PFSK-1 (cell line): ENCODE data around the gene HSD17B11.

Experiments used
- FOXP2 ChIP-seq: optimal IDR thresholded peaks from 2 replicates; pipeline ENCODE3; 2011; ENCODE audit warnings: borderline replicate concordance, control low read depth, inconsistent platforms; ENCODE audit not compliant: insufficient read depth; ENCODE audit errors: extremely low read length, extremely low read depth
- POLR2AphosphoS5 ChIP-seq: IDR thresholded peaks from 2 replicates; pipeline ENCODE4 v1.6.1; 2012; ENCODE audit warnings: low read depth, mild to moderate bottlenecking, control low read depth, low read length, moderate library complexity
- SIN3A ChIP-seq: IDR thresholded peaks from 2 replicates; pipeline ENCODE4 v1.6.1; 2012; ENCODE audit warnings: mild to moderate bottlenecking, low read length, moderate library complexity, borderline replicate concordance; ENCODE audit not compliant: insufficient read depth
- TAF1 ChIP-seq: IDR thresholded peaks from 2 replicates; pipeline ENCODE4 v1.6.1; 2012; ENCODE audit warnings: low read length, control low read depth, borderline replicate concordance; ENCODE audit not compliant: insufficient read depth
- TF ChIP-seq, protein P1 (sequence below), 2 experiments: IDR thresholded peaks; 2 replicates each; pipeline versions ENCODE4 v1.6.1 to v1.8.0; 2011 to 2012; ENCODE audit warnings: low read depth in 2 of 2, low read length in 2 of 2, control low read depth in 1 of 2, inconsistent platforms in 1 of 2, mild to moderate bottlenecking in 1 of 2, moderate library complexity in 1 of 2; ENCODE audit not compliant: insufficient read depth in 1 of 2

HSD17B11 gene

DNA sequence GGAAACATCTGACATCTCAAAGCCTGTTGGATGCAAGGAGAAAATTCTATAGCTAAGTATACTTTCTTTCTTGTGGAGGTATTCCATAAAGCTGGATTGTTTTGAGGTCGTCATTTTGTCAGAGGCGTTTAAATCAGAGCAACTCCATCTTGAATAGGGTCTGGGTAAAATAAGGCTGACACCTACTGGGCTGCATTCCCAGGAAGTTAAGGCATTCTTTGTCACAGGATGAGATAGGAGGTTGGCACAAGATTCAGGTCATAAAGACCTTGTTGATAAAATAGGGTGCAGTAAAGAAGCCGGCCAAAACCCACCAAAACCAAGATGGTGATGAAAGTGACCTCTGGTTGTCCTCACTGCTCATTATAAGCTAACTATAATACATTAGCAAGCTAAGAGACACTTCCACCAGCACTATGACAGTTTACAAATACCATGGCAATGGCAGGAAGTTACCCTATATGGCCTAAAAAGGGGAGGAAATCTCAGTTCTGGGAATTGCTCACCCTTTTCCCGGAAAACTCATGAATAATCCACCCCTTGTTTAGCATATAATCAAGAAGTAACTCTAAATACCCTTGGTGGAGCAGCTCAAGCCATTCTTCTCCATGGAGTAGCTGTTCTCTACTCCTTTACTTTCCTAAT is 80.2 kb downstream of the HSD17B11 start:
- TF ChIP-seq, protein P1, sequence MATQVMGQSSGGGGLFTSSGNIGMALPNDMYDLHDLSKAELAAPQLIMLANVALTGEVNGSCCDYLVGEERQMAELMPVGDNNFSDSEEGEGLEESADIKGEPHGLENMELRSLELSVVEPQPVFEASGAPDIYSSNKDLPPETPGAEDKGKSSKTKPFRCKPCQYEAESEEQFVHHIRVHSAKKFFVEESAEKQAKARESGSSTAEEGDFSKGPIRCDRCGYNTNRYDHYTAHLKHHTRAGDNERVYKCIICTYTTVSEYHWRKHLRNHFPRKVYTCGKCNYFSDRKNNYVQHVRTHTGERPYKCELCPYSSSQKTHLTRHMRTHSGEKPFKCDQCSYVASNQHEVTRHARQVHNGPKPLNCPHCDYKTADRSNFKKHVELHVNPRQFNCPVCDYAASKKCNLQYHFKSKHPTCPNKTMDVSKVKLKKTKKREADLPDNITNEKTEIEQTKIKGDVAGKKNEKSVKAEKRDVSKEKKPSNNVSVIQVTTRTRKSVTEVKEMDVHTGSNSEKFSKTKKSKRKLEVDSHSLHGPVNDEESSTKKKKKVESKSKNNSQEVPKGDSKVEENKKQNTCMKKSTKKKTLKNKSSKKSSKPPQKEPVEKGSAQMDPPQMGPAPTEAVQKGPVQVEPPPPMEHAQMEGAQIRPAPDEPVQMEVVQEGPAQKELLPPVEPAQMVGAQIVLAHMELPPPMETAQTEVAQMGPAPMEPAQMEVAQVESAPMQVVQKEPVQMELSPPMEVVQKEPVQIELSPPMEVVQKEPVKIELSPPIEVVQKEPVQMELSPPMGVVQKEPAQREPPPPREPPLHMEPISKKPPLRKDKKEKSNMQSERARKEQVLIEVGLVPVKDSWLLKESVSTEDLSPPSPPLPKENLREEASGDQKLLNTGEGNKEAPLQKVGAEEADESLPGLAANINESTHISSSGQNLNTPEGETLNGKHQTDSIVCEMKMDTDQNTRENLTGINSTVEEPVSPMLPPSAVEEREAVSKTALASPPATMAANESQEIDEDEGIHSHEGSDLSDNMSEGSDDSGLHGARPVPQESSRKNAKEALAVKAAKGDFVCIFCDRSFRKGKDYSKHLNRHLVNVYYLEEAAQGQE (IDR thresholded peaks at IDR 0.05; ENCODE audit: insufficient read depth in 1 of 2, low read depth in 2 of 2, low read length in 2 of 2) = no peak
- TF ChIP-seq SIN3A (no peak), FOXP2 (no peak), TAF1 (no peak), POLR2AphosphoS5 (no peak)

DNA sequence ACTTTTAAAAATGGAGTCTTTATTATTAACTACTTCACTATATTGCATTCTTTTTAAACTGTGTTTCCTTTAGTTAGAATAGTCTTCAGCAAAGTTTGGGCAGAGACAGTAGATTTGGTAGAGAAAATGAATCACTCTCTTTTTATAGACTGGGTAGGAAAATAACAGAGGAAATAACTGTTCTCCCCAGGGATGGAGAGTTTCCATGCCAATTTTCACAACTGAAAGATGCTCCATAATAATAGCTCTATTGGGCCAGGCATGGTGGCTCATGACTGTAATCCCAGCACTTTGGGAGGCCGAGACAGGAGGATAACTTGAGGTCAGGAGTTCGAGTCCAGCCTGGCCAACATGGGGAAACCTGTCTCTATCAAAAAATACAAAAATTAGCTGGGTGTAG is 81.4 kb downstream of the HSD17B11 start:
- TF ChIP-seq FOXP2 (no peak), TAF1 (no peak), SIN3A (no peak), POLR2AphosphoS5 (no peak)
- TF ChIP-seq, protein P1 (IDR thresholded peaks at IDR 0.05; ENCODE audit: insufficient read depth in 1 of 2, low read depth in 2 of 2, low read length in 2 of 2) = no peak

DNA sequence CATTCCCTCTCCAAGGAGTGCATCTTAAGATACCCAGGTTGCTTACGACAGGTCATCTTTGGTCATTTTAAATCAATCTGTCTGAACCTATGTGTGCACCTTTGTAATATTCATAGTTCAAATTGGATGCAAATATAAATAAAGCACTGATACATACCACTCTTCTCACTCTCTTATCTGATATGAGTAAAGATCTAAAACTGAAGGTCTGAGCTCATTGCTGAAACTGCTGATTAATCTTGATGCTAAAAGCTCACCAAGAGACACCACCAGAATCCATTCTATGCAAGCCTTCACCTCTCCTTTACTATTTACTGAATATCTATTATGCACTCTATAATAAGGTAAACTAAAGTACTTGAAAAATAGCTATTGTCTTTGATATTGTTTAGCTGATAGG is 84.9 kb downstream of the HSD17B11 start:
- TF ChIP-seq, protein P1 (IDR thresholded peaks at IDR 0.05; ENCODE audit: insufficient read depth in 1 of 2, low read depth in 2 of 2, low read length in 2 of 2) = no peak
- TF ChIP-seq POLR2AphosphoS5 (no peak), FOXP2 (no peak), SIN3A (no peak), TAF1 (no peak)

DNA sequence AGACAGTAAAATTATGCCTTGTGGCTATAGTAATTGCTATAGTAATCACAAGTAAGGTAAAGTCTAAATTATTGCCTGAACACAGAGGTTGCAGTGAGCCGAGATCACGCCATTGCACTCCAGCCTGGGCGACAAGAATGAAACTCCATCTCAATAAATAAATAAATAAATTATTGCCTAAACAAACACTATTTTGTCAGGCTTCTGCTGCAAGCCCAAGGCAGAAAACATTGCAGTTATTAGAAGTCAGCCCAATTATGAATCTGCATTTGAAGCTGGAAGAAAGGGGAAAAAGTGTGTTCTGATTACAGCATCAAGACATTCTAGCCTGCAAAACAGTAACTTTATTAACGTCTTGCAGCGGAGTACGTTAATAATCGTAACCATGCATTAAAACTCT is 85.4 kb downstream of the HSD17B11 start:
- no peak for TF ChIP-seq FOXP2
- no peak for TF ChIP-seq POLR2AphosphoS5
- TF ChIP-seq, protein P1 (IDR thresholded peaks at IDR 0.05; ENCODE audit: insufficient read depth in 1 of 2, low read depth in 2 of 2, low read length in 2 of 2) = no peak

DNA sequence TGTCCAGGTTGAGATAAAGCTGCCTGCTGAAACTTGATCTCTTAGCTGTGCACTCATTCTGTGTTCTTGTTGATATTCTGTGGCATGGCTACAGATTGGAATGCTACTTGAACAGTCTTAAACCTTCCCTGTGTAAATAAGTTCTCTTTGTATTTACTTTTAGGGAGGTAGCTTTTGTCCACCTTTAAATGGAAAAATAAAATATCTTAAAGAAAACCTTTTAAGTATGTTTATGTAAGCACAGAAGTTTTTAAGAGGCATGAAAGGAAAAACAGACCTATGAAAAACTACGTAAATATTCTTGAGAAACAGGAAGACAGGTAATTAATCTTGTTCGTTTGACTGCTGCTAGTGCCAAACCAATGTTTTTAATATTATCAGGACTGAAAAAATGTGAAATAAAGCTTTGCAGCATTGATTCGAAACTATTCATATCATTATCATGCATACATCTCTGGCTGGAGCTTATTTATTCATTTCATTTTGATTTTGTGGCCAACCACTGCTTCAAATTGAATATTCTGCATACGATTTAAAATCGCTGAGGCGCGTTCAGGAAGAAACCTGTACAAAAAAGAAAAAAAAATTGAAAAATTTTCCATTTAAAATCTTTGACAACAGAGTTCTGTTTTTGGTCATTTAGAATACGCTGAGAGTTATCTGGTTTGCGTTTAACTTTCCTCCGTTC is 86.1 kb downstream of the HSD17B11 start:
- TF ChIP-seq, protein P1 (IDR thresholded peaks at IDR 0.05; ENCODE audit: insufficient read depth in 1 of 2, low read depth in 2 of 2, low read length in 2 of 2) = no peak
- TF ChIP-seq SIN3A = no peak
- TF ChIP-seq FOXP2 = no peak
- no peak for TF ChIP-seq POLR2AphosphoS5
- no peak for TF ChIP-seq TAF1
